Testis (tissue), 2 donors: Measurements from ENCODE around the gene GPX7.

Experiments used
- CTCF ChIP-seq, 3 experiments: fragments of 450-650 bp in 2 of 3; fragments of 200-600 bp in 1 of 3; sonication (generic) in 1 of 3; IDR thresholded peaks; one replicate each; pipeline ENCODE4 v1.5.1; 2016 to 2019; ENCODE audit warnings: antibody characterized with exemption in 3 of 3, mild to moderate bottlenecking in 2 of 3, moderate library complexity in 1 of 3
- POLR2A ChIP-seq: fragments of 450-650 bp; IDR thresholded peaks from one replicate; pipeline ENCODE4 v1.6.1; 2017; ENCODE audit warnings: antibody characterized with exemption, mild to moderate bottlenecking, moderate library complexity

- TF ChIP-seq CTCF (IDR thresholded peaks at IDR 0.05) (peak in 1 of 3 experiments; percentile 7), POLR2A (no peak)
Observed at GRCh38 chr1:52552505-52553361, 49.4 kb upstream of the GPX7 start, which contains the start of gene TUT4.
